Neural progenitor cell (in vitro differentiated cells): ENCODE results near the gene RBFOX2.

Experiments used
- CTCF ChIP-seq: fragments of 200-600 bp; sonication (generic); IDR thresholded peaks from 2 replicates; pipeline ENCODE4 v1.5.1; 2017; ENCODE audit warnings: antibody characterized with exemption, mild to moderate bottlenecking
- EZH2 ChIP-seq: fragments of 200-600 bp; sonication (generic); IDR thresholded peaks from 2 replicates; pipeline ENCODE4 v1.6.1; 2017; ENCODE audit warnings: antibody characterized with exemption, mild to moderate bottlenecking, moderate library complexity
- EZH2phosphoT487 ChIP-seq: fragments of 200-600 bp; sonication (generic); IDR thresholded peaks from 2 replicates; pipeline ENCODE4 v1.6.1; 2017; ENCODE audit warnings: antibody characterized with exemption

- TF ChIP-seq CTCF, result no peak
- TF ChIP-seq EZH2phosphoT487, result no peak
- TF ChIP-seq EZH2, result no peak
Observed at GRCh38 chr22:36010882-36011281, 17.7 kb downstream of the RBFOX2 start.
